Dendritic cell treated with granulocyte-macrophage colony-stimulating factor and Interleukin-4, amounts not matched to agents 40 ng/mL and 50 ng/mL, for 4 days (primary cell): ENCODE data around the gene CRAT.

Experiments used
- H3K27ac Mint-ChIP-seq: one replicate; pipeline ENCODE4 v1.8.0; 2022; ENCODE audit warnings: mild to moderate bottlenecking, mixed read lengths
- H3K27me3 Mint-ChIP-seq: one replicate; pipeline ENCODE4 v1.8.0; 2022; ENCODE audit warnings: mild to moderate bottlenecking, mixed read lengths
- H3K36me3 Mint-ChIP-seq: one replicate; pipeline ENCODE4 v1.8.0; 2022; ENCODE audit warnings: low read depth, mixed read lengths
- H3K4me1 Mint-ChIP-seq: one replicate; pipeline ENCODE4 v1.8.0; 2022; ENCODE audit warnings: low read depth, mixed read lengths
- H3K4me3 Mint-ChIP-seq: one replicate; pipeline ENCODE4 v1.8.0; 2022; ENCODE audit warnings: mild to moderate bottlenecking, moderate library complexity, mixed read lengths
- H3K9me3 Mint-ChIP-seq: one replicate; pipeline ENCODE4 v1.8.0; 2022; ENCODE audit warnings: mixed read lengths
- intact Hi-C: fragments of 100-400 bp; cut with micrococcal nuclease; formaldehyde crosslinking; loops from one replicate; pipeline ENCODE4 v1.15.0; 2022

The CRAT gene

GRCh38 chr9:129111528-129112151, 1.0 kb upstream of the CRAT start:
- H3K27me3 Mint-ChIP-seq: peaks cover 5% of the 10 kb centered on the region
- peak overlapping the region; percentile 97 for H3K27ac Mint-ChIP-seq
- peaks cover 62% of the 10 kb centered on the region for H3K4me1 Mint-ChIP-seq
- peaks cover 34% of the 10 kb centered on the region for H3K36me3 Mint-ChIP-seq
- H3K4me3 Mint-ChIP-seq: peak overlapping the region; percentile 92
- no peaks in the 10 kb centered on the region for H3K9me3 Mint-ChIP-seq
- intact Hi-C loops: no loop called here

DNA sequence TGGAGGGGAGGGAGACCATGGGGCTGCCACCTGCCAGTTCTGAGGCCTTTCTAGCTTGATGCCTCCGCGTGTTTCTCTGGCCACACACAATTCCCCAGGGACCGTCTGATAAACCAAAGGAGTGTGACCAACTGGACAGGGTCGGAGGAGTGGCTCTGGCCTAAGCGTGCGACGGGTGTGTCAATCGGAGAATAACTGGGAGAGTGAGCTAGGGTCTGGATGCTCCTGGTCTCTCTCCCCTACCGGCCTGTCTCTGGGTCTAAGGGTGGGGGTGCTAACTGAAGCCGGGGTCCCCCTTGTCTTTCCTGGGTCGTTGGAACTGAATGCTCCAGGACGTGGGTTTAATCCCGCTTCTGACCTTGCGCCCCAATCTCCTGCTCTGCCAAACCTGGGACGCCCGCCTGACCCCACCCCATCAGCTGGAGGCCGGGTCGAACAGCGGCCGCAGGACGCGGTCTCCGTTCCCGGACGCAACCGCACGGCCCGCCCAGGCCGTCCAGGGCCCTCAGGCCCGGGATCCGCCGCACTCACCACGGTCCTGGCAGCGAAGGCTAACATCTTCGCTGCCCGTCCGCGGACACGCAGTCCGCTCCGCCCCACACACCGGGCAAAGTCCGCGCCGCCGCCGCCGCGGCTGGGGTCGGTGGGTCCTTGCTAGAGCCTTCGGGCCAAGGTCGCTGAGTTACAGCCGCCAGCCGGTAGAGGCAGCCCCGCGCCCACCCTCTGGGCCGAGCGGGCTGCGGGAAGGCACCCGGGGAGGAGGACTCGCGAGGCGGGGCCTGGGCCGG, 447 bp downstream of the CRAT start:
- intact Hi-C loops: no loop called here
- Mint-ChIP-seq H3K36me3 (peaks cover 42% of the 10 kb centered on the region), H3K9me3 (no peaks in the 10 kb centered on the region), H3K4me3 (peak overlapping the region; percentile 92), H3K27me3 (peaks cover 5% of the 10 kb centered on the region), H3K27ac (peak overlapping the region; percentile 97), H3K4me1 (peaks cover 53% of the 10 kb centered on the region)

DNA sequence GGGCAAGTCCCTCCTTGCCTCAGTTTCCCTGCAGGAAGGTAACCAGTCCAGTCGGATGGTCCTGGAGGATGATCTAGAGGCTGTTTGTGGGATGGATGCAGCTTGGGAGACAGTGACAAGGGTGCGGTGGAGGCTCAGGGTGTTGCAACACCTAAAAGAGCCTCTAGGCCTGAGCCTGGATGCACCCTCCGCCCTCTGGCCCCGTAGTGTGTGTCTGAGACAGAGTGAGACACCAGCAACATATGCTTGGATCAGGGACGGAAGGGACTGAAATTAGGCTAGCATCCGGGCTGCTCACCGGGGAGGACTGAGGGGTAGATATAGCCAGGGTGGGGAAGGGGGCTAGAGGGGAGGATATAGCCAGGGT, 1.1 kb downstream of the CRAT start:
- H3K27ac Mint-ChIP-seq: peak overlapping the region; percentile 97
- intact Hi-C loops: no loop called here
- no peaks in the 10 kb centered on the region for H3K9me3 Mint-ChIP-seq
- H3K36me3 Mint-ChIP-seq: peaks cover 42% of the 10 kb centered on the region
- peaks cover 47% of the 10 kb centered on the region for H3K4me1 Mint-ChIP-seq
- H3K27me3 Mint-ChIP-seq: peaks cover 5% of the 10 kb centered on the region
- H3K4me3 Mint-ChIP-seq: peak overlapping the region; percentile 66

- intact Hi-C loops: no loop called here
- H3K36me3 Mint-ChIP-seq: peaks cover 42% of the 10 kb centered on the region
- peaks cover 43% of the 10 kb centered on the region for H3K4me1 Mint-ChIP-seq
- H3K9me3 Mint-ChIP-seq: no peaks in the 10 kb centered on the region
- H3K27me3 Mint-ChIP-seq: peaks cover 5% of the 10 kb centered on the region
- peak overlapping the region; percentile 97 for H3K27ac Mint-ChIP-seq
- peak overlapping the region; percentile 66 for H3K4me3 Mint-ChIP-seq
These were observed 1.6 kb downstream of the CRAT start for GRCh38 chr9:129108805-129109536.

- Mint-ChIP-seq H3K4me1 (peaks cover 35% of the 10 kb centered on the region), H3K9me3 (no peaks in the 10 kb centered on the region), H3K27ac (no peak overlapping the region), H3K27me3 (peaks cover 5% of the 10 kb centered on the region), H3K36me3 (peaks cover 42% of the 10 kb centered on the region), H3K4me3 (no peak overlapping the region)
- intact Hi-C loops: no loop called here
These were observed 2.3 kb downstream of the CRAT start for GRCh38 chr9:129108083-129108804.

- Mint-ChIP-seq H3K36me3 (peaks cover 42% of the 10 kb centered on the region), H3K27me3 (peaks cover 5% of the 10 kb centered on the region), H3K4me3 (no peak overlapping the region), H3K9me3 (no peaks in the 10 kb centered on the region), H3K27ac (no peak overlapping the region), H3K4me1 (peaks cover 33% of the 10 kb centered on the region)
- intact Hi-C loops: no loop called here
These were observed 2.9 kb downstream of the CRAT start for GRCh38 chr9:129107651-129108050.

DNA sequence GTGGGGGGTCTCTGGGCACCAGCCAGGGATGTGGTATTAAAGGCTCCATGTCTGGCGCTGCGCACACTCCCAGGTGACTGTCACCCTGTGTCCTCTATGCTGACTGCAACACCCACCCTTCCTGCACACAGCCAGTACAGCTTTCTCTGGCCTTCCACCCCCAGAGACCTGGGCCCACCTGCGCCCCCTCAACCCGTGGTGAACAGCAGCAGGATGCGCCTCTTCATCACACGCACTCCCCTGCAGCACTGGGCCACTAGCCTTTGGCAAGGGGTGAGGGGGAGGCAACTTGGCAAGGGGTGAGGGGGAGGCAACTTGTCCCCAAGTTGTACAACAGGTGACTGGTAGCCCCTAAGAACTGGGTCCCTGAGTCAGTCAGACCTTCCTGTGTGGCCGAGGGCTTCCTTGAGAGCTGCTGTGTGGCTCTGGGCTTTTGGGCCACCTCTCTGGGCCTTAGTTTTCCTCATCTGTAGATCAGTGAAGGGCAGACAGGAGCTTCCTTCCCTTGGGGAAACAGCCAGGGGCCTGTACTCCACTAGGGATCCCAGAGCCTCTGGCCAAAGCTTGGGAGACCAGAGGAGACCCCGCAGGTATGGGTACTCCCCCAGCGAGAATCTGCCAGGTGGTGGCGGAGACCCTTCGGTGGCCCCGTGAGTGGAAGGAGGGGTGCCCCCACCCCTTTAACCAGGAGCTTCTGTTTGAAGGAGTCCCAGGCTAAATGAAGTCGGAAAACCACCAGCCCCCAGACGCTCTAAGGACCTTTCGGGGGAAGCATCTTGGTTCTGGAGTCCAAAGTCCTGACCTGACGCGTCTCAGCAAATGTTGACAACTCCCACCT, 4.5 kb downstream of the CRAT start:
- peaks cover 24% of the 10 kb centered on the region for H3K4me1 Mint-ChIP-seq
- no peak overlapping the region for H3K4me3 Mint-ChIP-seq
- no peaks in the 10 kb centered on the region for H3K9me3 Mint-ChIP-seq
- peaks cover 44% of the 10 kb centered on the region for H3K36me3 Mint-ChIP-seq
- H3K27me3 Mint-ChIP-seq: peaks cover 5% of the 10 kb centered on the region
- intact Hi-C loops: no loop called here
- H3K27ac Mint-ChIP-seq: no peak overlapping the region

DNA sequence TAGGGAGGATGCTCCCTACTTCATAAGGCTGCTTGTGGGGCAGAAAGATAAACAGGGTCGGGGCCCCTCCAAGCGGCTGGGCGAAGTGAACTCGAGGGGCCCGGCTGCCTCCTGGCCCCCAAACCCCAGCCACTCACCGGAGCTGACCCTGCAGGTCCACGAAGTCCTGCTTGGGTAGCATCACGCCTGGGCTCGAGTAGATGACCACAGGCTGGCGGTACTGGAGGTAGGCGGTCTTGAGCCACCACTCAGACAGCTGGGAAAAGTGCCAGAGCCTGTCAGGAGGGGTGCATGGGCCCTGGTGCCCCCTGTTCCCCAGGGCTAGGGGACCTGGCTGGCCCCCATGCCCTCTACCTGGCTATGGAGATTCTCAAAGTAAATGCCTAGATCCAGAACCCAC, 6.5 kb downstream of the CRAT start:
- H3K27ac Mint-ChIP-seq: no peak overlapping the region
- intact Hi-C loops: no loop called here
- no peaks in the 10 kb centered on the region for H3K27me3 Mint-ChIP-seq
- peaks cover 14% of the 10 kb centered on the region for H3K4me1 Mint-ChIP-seq
- no peaks in the 10 kb centered on the region for H3K9me3 Mint-ChIP-seq
- no peak overlapping the region for H3K4me3 Mint-ChIP-seq
- peaks cover 47% of the 10 kb centered on the region for H3K36me3 Mint-ChIP-seq

- Mint-ChIP-seq H3K36me3 (peaks cover 49% of the 10 kb centered on the region), H3K27ac (no peak overlapping the region), H3K4me3 (no peak overlapping the region), H3K27me3 (no peaks in the 10 kb centered on the region), H3K4me1 (peaks cover 9% of the 10 kb centered on the region), H3K9me3 (no peaks in the 10 kb centered on the region)
- intact Hi-C loops: no loop called here
These were observed 7.0 kb downstream of the CRAT start for GRCh38 chr9:129103595-129103965.

- peaks cover 50% of the 10 kb centered on the region for H3K36me3 Mint-ChIP-seq
- H3K9me3 Mint-ChIP-seq: no peaks in the 10 kb centered on the region
- H3K4me3 Mint-ChIP-seq: no peak overlapping the region
- peaks cover 4% of the 10 kb centered on the region for H3K4me1 Mint-ChIP-seq
- no peaks in the 10 kb centered on the region for H3K27me3 Mint-ChIP-seq
- intact Hi-C loops: no loop called here
- H3K27ac Mint-ChIP-seq: no peak overlapping the region
These were observed 7.6 kb downstream of the CRAT start for GRCh38 chr9:129102791-129103594.

- H3K27ac Mint-ChIP-seq: no peak overlapping the region
- H3K4me1 Mint-ChIP-seq: no peaks in the 10 kb centered on the region
- no peaks in the 10 kb centered on the region for H3K9me3 Mint-ChIP-seq
- H3K4me3 Mint-ChIP-seq: no peak overlapping the region
- peaks cover 50% of the 10 kb centered on the region for H3K36me3 Mint-ChIP-seq
- intact Hi-C loops: no loop called here
- H3K27me3 Mint-ChIP-seq: no peaks in the 10 kb centered on the region
These were observed 8.5 kb downstream of the CRAT start for GRCh38 chr9:129102095-129102525.

GRCh38 chr9:129101279-129101678, 9.3 kb downstream of the CRAT start:
- Mint-ChIP-seq H3K36me3 (peaks cover 50% of the 10 kb centered on the region), H3K9me3 (no peaks in the 10 kb centered on the region), H3K27me3 (no peaks in the 10 kb centered on the region), H3K4me1 (no peaks in the 10 kb centered on the region), H3K27ac (no peak overlapping the region), H3K4me3 (no peak overlapping the region)
- intact Hi-C loops: no loop called here
